IMR-90 (cell line): Measurements from ENCODE around the gene ETV6. TPM values are rescaled to one million over a fixed set of nuclear protein-coding genes. Genes with fewer than 3 reads are reported as not detected.
A peak's percentile ranks its signal among the peaks of the same experiment; 100 is the strongest.

Experiments used
- ATAC-seq: fragments of 200-7000 bp; cut with Tn5 transposase; 2 replicates; pipeline ENCODE4 v1.9.1; 2020; ENCODE audit warnings: low read depth, mild to moderate bottlenecking, moderate library complexity
- BruUV-seq: library from RNA; stranded (reverse); fragments of 400-500 nt; replicated peaks from 2 replicates; lab custom pipeline; 2021; lab: Mats Ljungman, UMichigan
- CTCF ChIA-PET: fragments of 300-600 bp; formaldehyde crosslinking; extraction: SDS; loops from one replicate; lab custom pipeline; 2021; ENCODE audit warnings: antibody characterized with exemption; lab: Yijun Ruan, JAX
- POLR2A ChIA-PET: fragments of 300-600 bp; sonication (Branson Sonifier 250); formaldehyde crosslinking; loops from one replicate; lab custom pipeline; 2022; ENCODE audit warnings: antibody characterized with exemption; ENCODE audit not compliant: unreplicated experiment; lab: Charles Lee
- DNase-seq: peaks from one replicate; pipeline ENCODE4 v3.0.0; 2013
- H2AFZ ChIP-seq: replicated peaks from 2 replicates; pipeline ENCODE3; 2013; ENCODE audit warnings: low read length, mild to moderate bottlenecking; ENCODE audit not compliant: poor library complexity
- H2AK5ac ChIP-seq: 2 replicates; pipeline ENCODE4 v1.6.1; 2013; ENCODE audit warnings: low read depth, low read length, inconsistent platforms
- H2AK9ac ChIP-seq: replicated peaks from 2 replicates; pipeline ENCODE3; 2013; ENCODE audit warnings: mild to moderate bottlenecking, low read depth, low read length, moderate library complexity; ENCODE audit not compliant: poor library complexity
- H2BK120ac ChIP-seq: 2 replicates; pipeline ENCODE4 v1.6.1; 2013; ENCODE audit warnings: low read depth, low read length, inconsistent platforms
- H2BK15ac ChIP-seq: 3 replicates; pipeline ENCODE4 v1.6.1; 2013; ENCODE audit warnings: low read depth, low read length, inconsistent platforms
- H2BK20ac ChIP-seq: 2 replicates; pipeline ENCODE4 v1.6.1; 2013; ENCODE audit warnings: low read depth, mild to moderate bottlenecking, inconsistent platforms, low read length, moderate library complexity
- H2BK5ac ChIP-seq: 2 replicates; pipeline ENCODE4 v1.6.1; 2013; ENCODE audit warnings: mild to moderate bottlenecking, low read depth, low read length, inconsistent platforms; ENCODE audit not compliant: poor library complexity, severe bottlenecking
- H3K14ac ChIP-seq: replicated peaks from 2 replicates; pipeline ENCODE4 v1.6.1; 2013; ENCODE audit warnings: low read depth, low read length, inconsistent platforms
- H3K18ac ChIP-seq: 2 replicates; pipeline ENCODE4 v1.6.1; 2013; ENCODE audit warnings: low read depth, low read length, control low read depth
- H3K23ac ChIP-seq: 2 replicates; pipeline ENCODE4 v1.6.1; 2013; ENCODE audit warnings: low read depth, low read length, inconsistent platforms
- H3K27ac ChIP-seq: 2 replicates; pipeline ENCODE4 v1.5.1; 2013; ENCODE audit warnings: mild to moderate bottlenecking, control low read depth, low read length; ENCODE audit not compliant: insufficient read depth
- H3K27me3 ChIP-seq: 2 replicates; pipeline ENCODE4 v1.6.1; 2013; ENCODE audit warnings: low read length; ENCODE audit not compliant: control insufficient read depth, insufficient read depth
- H3K36me3 ChIP-seq: 2 replicates; pipeline ENCODE4 v1.6.1; 2013; ENCODE audit warnings: low read length, mixed read lengths; ENCODE audit not compliant: control insufficient read depth, insufficient read depth
- H3K4ac ChIP-seq: 2 replicates; pipeline ENCODE4 v1.6.1; 2013; ENCODE audit warnings: low read depth, low read length, inconsistent platforms
- H3K4me1 ChIP-seq: 2 replicates; pipeline ENCODE4 v1.6.1; 2013; ENCODE audit warnings: low read length, mixed read lengths; ENCODE audit not compliant: control insufficient read depth, insufficient read depth
- H3K4me2 ChIP-seq: 2 replicates; pipeline ENCODE4 v1.6.1; 2013; ENCODE audit warnings: low read depth, mild to moderate bottlenecking, control low read depth, low read length, moderate library complexity
- H3K4me3 ChIP-seq: 2 replicates; pipeline ENCODE4 v1.5.1; 2013; ENCODE audit warnings: low read depth, mild to moderate bottlenecking, control low read depth, low read length, moderate library complexity; ENCODE audit not compliant: insufficient read depth
- H3K56ac ChIP-seq: 2 replicates; pipeline ENCODE4 v1.6.1; 2013; ENCODE audit warnings: low read length, inconsistent platforms; ENCODE audit not compliant: insufficient read depth; ENCODE audit errors: extremely low read depth
- H3K79me1 ChIP-seq, 2 experiments: 2 replicates each; pipeline ENCODE4 v1.6.1; 2013; ENCODE audit warnings: low read length in 2 of 2, inconsistent platforms in 1 of 2, low read depth in 1 of 2
- H3K9ac ChIP-seq: 2 replicates; pipeline ENCODE4 v1.6.1; 2013; ENCODE audit warnings: low read depth, low read length, control low read depth
- H3K9me1 ChIP-seq: 2 replicates; pipeline ENCODE4 v1.6.1; 2013; ENCODE audit warnings: low read length, inconsistent platforms; ENCODE audit not compliant: insufficient read depth
- H3K9me3 ChIP-seq: 2 replicates; pipeline ENCODE4 v1.6.1; 2013; ENCODE audit warnings: low read length; ENCODE audit not compliant: control insufficient read depth, insufficient read depth
- H4K20me1 ChIP-seq: 2 replicates; pipeline ENCODE4 v1.6.1; 2013; ENCODE audit warnings: low read length, inconsistent platforms; ENCODE audit not compliant: insufficient read depth
- H4K5ac ChIP-seq: 2 replicates; pipeline ENCODE4 v1.6.1; 2013; ENCODE audit warnings: mild to moderate bottlenecking, low read depth, low read length, control low read depth
- H4K8ac ChIP-seq, 2 experiments: 2 replicates each; pipeline ENCODE4 v1.6.1; 2013; ENCODE audit warnings: low read depth in 2 of 2, low read length in 2 of 2, control low read depth in 1 of 2, inconsistent platforms in 1 of 2
- H4K91ac ChIP-seq: 2 replicates; pipeline ENCODE4 v1.6.1; 2013; ENCODE audit warnings: low read depth, low read length, inconsistent platforms; ENCODE audit not compliant: insufficient read depth
- MAFK ChIP-seq: IDR thresholded peaks from 2 replicates; pipeline ENCODE4 v1.6.1; 2012; ENCODE audit warnings: low read depth, low read length, improper control_type of control experiment
- MAZ ChIP-seq: IDR thresholded peaks from 2 replicates; pipeline ENCODE4 v1.6.1; 2012; ENCODE audit warnings: low read depth, mild to moderate bottlenecking, low read length, improper control_type of control experiment, moderate library complexity, borderline replicate concordance
- WGBS, 2 experiments: methylation state at CpG; one replicate each; pipeline versions ENCODE4 v1.1.5 to v1.1.7; 2013; ENCODE audit warnings: missing lambda C conversion rate in 2 of 2; ENCODE audit not compliant: insufficient read length in 1 of 2; ENCODE audit errors: extremely low coverage in 2 of 2; 5-methylcytosine and 5-hydroxymethylcytosine counted together
- dilution Hi-C: fragments of 300-500 bp; cut with HindIII; formaldehyde crosslinking; loops from one replicate; pipeline ENCODE4 v1.14.3; 2018; ENCODE audit warnings: low sequenced_read_pairs; ENCODE audit not compliant: unreplicated experiment
- in situ Hi-C: fragments of 300-500 bp; cut with MboI; formaldehyde crosslinking; loops from 3 replicates; pipeline ENCODE4 v1.14.3; 2019; ENCODE audit warnings: low sequenced_read_pairs, inconsistent platforms, mixed read lengths
- intact Hi-C: fragments of 100-400 bp; cut with micrococcal nuclease; formaldehyde crosslinking; loops from 2 replicates; pipeline ENCODE4 v1.10.0; 2022
- polyA plus RNA-seq, 3 experiments: library from polyadenylated mRNA; depleted of rRNA; stranded (reverse); fragments of >200 nt; gene quantifications; 2 replicates each; pipeline ENCODE4 v1.2.3, GENCODE V29; 2012; ENCODE audit warnings: low replicate concordance in 1 of 3
- total RNA-seq: library from RNA; depleted of rRNA; stranded (reverse); fragments of >200 nt; gene quantifications from 2 replicates; pipeline ENCODE4 v1.2.3, GENCODE V29; 2012
- TF ChIP-seq, protein P1 (sequence below): fragments of 150-350 bp; IDR thresholded peaks from 2 replicates; pipeline ENCODE4 v1.6.1; 2017; ENCODE audit warnings: mild to moderate bottlenecking, antibody characterized with exemption, low read length, low read depth
- TF ChIP-seq, protein P2 (sequence below): fragments of 150-350 bp; IDR thresholded peaks from 2 replicates; pipeline ENCODE4 v1.6.1; 2016; ENCODE audit warnings: low read depth, mild to moderate bottlenecking, low read length, moderate library complexity, borderline replicate concordance

ETV6 gene
- total and polyA plus RNA-seq, 2 of the 4 experiments (the other 2 are of a cell fraction), result 8.4 to 9.9 TPM

DNA sequence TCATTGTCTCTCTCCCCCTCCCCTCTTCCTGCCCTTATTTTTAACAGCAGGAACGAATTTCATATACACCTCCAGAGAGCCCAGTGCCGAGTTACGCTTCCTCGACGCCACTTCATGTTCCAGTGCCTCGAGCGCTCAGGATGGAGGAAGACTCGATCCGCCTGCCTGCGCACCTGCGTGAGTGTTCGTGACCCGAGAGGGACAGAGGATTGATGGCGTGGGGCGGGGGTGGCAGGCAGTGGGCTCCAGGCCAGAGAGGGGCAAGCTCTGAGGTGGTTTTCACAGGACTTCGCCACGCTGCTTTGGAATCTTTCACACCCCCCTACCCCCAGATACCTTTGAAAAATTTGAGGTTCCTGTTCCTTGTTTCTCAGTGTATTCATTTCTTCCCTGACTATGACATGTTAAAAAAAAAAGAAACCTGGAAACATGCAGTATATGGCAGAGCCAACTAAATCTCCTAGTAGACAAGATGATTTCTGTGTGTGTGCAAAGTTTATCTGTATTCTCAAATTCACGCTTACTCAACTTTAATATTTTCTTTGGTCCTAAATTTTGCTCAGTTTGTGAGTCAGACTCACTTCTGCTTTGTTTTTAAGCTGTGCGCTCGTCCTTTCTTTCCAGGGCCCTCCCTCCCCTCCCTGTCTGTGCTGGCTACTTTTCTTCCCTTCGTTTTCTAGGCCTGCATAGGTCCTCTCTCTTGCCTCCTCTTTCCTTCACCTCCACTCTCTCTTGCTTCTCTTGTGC, 103.1 kb downstream of the ETV6 start (continued):
- TF ChIP-seq, protein P1, sequence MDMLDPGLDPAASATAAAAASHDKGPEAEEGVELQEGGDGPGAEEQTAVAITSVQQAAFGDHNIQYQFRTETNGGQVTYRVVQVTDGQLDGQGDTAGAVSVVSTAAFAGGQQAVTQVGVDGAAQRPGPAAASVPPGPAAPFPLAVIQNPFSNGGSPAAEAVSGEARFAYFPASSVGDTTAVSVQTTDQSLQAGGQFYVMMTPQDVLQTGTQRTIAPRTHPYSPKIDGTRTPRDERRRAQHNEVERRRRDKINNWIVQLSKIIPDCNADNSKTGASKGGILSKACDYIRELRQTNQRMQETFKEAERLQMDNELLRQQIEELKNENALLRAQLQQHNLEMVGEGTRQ, result no peak

DNA sequence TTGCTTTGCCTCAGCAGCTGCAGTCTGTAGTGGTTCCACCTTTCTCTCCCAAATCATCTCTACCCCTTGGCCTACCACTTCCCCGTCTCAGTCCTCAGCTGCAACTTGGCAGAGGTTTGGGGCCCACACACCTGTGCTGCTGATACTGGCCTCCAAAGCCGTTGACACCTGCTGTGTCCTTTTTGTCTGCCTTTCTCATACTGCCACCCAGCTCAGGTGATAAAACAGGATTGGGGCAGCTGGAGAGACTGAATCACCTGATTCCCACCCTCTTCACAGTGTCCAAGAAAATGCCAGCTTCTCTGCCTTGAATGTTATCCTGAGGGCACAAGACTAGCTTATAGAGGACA, 103.7 kb downstream of the ETV6 start:
- CTCF ChIA-PET, result interaction anchor here (0.8 kb wide), 1 partner anchor 10 kb away, joined by 3 read pairs; no protein-coding TSS in a partner anchor
- H2AK9ac ChIP-seq, result no peak overlapping the region
- H4K91ac ChIP-seq, result no peak overlapping the region
- H3K36me3 ChIP-seq, result peaks cover 16% of the 10 kb centered on the region
- ATAC-seq (no peak), DNase-seq (no peak)
- H2AFZ ChIP-seq, result no peak overlapping the region
- no peak overlapping the region for H3K23ac ChIP-seq
- H3K14ac ChIP-seq, result peak overlapping the region; percentile 40; the same call in 1 of the 2 replicates
- H2BK5ac ChIP-seq, result no peak overlapping the region
- H3K27me3 ChIP-seq, result no peaks in the 10 kb centered on the region
- POLR2A ChIA-PET, result no interaction called here
- H3K4me1 ChIP-seq, result peaks cover 5% of the 10 kb centered on the region
- H3K4me2 ChIP-seq, result no peak overlapping the region
- H3K9me1 ChIP-seq, result peaks cover 16% of the 10 kb centered on the region
- peaks cover 56 to 75% of the 10 kb centered on the region in 2 experiments for H3K79me1 ChIP-seq
- H3K27ac ChIP-seq, result no peak overlapping the region
- no peak for TF ChIP-seq MAZ
- TF ChIP-seq, protein P2, sequence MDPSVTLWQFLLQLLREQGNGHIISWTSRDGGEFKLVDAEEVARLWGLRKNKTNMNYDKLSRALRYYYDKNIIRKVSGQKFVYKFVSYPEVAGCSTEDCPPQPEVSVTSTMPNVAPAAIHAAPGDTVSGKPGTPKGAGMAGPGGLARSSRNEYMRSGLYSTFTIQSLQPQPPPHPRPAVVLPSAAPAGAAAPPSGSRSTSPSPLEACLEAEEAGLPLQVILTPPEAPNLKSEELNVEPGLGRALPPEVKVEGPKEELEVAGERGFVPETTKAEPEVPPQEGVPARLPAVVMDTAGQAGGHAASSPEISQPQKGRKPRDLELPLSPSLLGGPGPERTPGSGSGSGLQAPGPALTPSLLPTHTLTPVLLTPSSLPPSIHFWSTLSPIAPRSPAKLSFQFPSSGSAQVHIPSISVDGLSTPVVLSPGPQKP, result no peak
- TF ChIP-seq, protein P1, result no peak
- no peak for TF ChIP-seq MAFK
- no peak overlapping the region; the same call in 1 of the 2 replicates for H3K9ac ChIP-seq
- in situ Hi-C loops, result no loop called here
- WGBS, 2 experiments, result 100% methylated on average over 1 of the region's 2 CpGs; no CpG with 5 or more reads in 1 of the 2 experiments
- H4K20me1 ChIP-seq, result 0 out of 2 replicates have a peak, but pooled peaks cover under 1% of the 10 kb centered on the region
- dilution Hi-C loops, result no loop called here
- H3K4me3 ChIP-seq, result no peak overlapping the region
- H3K4ac ChIP-seq, result peak overlapping the region; percentile 50; the same call in 1 of the 2 replicates
- H3K9me3 ChIP-seq, result no peaks in the 10 kb centered on the region
- H3K56ac ChIP-seq, result no peak overlapping the region
- H3K18ac ChIP-seq, result no peak overlapping the region
- no peak overlapping the region for H2BK20ac ChIP-seq
- no TSS peak for BruUV-seq
- H2BK15ac ChIP-seq, result no peak overlapping the region
- H2AK5ac ChIP-seq, result 0 out of 2 replicates have a peak overlapping the region, but pooled peaks have one; percentile 21
- no peak overlapping the region for H4K8ac ChIP-seq
- intact Hi-C loops, result no loop called here
- H2BK120ac ChIP-seq, result peak overlapping the region; percentile 7; the same call in 1 of the 2 replicates
- 0 out of 2 replicates have a peak overlapping the region, but pooled peaks have one; percentile 14 for H4K5ac ChIP-seq
